WTC11 (cell line): ENCODE data around the gene PPP1R36. TPM values are rescaled to one million over a fixed set of nuclear protein-coding genes. Genes with fewer than 3 reads are reported as not detected.
"Not testable (repeated sequence)": the region's sequence is repeated elsewhere in the genome, so short reads cannot be mapped to it uniquely, and the experiment has no call there.

Experiments
- ATAC-seq: fragments of 200-7000 bp; cut with Tn5 transposase; 2 replicates; pipeline ENCODE4 v1.10.0; 2021; ENCODE audit warnings: mild to moderate bottlenecking, moderate library complexity
- CTCF ChIA-PET: fragments of 300-600 bp; sonication (Branson Sonifier 250); formaldehyde crosslinking; loops from one replicate; lab custom pipeline; 2021; ENCODE audit warnings: antibody characterized with exemption; lab: Charles Lee
- POLR2A ChIA-PET: fragments of 350-600 bp; sonication (Branson Sonifier 250); formaldehyde crosslinking; loops from one replicate; lab custom pipeline; 2021; ENCODE audit warnings: antibody characterized with exemption; lab: Charles Lee
- DNase-seq: peaks from one replicate; pipeline ENCODE4 v3.0.0; 2021; ENCODE audit warnings: low spot score
- H3K27ac Mint-ChIP-seq: 2 replicates; pipeline ENCODE4 v1.8.0; 2021; ENCODE audit warnings: mixed read lengths
- H3K27me3 Mint-ChIP-seq: 2 replicates; pipeline ENCODE4 v1.8.0; 2021; ENCODE audit warnings: low read depth, mild to moderate bottlenecking, moderate library complexity, mixed read lengths
- H3K36me3 Mint-ChIP-seq: 2 replicates; pipeline ENCODE4 v1.8.0; 2021; ENCODE audit warnings: mixed read lengths
- H3K4me1 Mint-ChIP-seq: 2 replicates; pipeline ENCODE4 v1.8.0; 2022; ENCODE audit warnings: mixed read lengths
- H3K4me3 Mint-ChIP-seq: 2 replicates; pipeline ENCODE4 v1.8.0; 2021; ENCODE audit warnings: mild to moderate bottlenecking, moderate library complexity, mixed read lengths
- H3K9me3 Mint-ChIP-seq: 2 replicates; pipeline ENCODE4 v1.8.0; 2021; ENCODE audit warnings: mixed read lengths
- AR ChIP-seq: fragments of 250-450 bp; sonication (Bioruptor Pico); IDR thresholded peaks from 2 replicates; pipeline ENCODE4 v1.9.0; 2021; ENCODE audit warnings: mild to moderate bottlenecking
- ATF2 ChIP-seq: sonication (generic); formaldehyde crosslinking; IDR thresholded peaks from 2 replicates; pipeline ENCODE4 v1.8.1; 2022; ENCODE audit warnings: low read depth, missing genetic modification reagents, borderline replicate concordance
- ELF4 ChIP-seq: sonication (generic); formaldehyde crosslinking; IDR thresholded peaks from 2 replicates; pipeline ENCODE4 v1.8.1; 2022; ENCODE audit warnings: low read depth, mild to moderate bottlenecking, moderate library complexity, missing genetic modification reagents
- ERG ChIP-seq: fragments of 250-450 bp; sonication (Bioruptor Pico); IDR thresholded peaks from 2 replicates; pipeline ENCODE4 v1.8.0; 2021; ENCODE audit warnings: mild to moderate bottlenecking
- ETV6 ChIP-seq: sonication (generic); formaldehyde crosslinking; IDR thresholded peaks from 2 replicates; pipeline ENCODE4 v1.8.1; 2022; ENCODE audit warnings: mild to moderate bottlenecking, missing genetic modification reagents
- HMGXB4 ChIP-seq: sonication (generic); formaldehyde crosslinking; IDR thresholded peaks from 2 replicates; pipeline ENCODE4 v1.8.1; 2023; ENCODE audit warnings: mild to moderate bottlenecking, moderate library complexity, missing genetic modification reagents
- MAX ChIP-seq: sonication (generic); formaldehyde crosslinking; IDR thresholded peaks from 2 replicates; pipeline ENCODE4 v1.8.0; 2022; ENCODE audit warnings: mild to moderate bottlenecking, missing genetic modification reagents
- NFE2L1 ChIP-seq: sonication (generic); formaldehyde crosslinking; IDR thresholded peaks from 2 replicates; pipeline ENCODE4 v1.8.1; 2023; ENCODE audit warnings: missing genetic modification reagents
- NR2C2 ChIP-seq: sonication (generic); formaldehyde crosslinking; IDR thresholded peaks from 2 replicates; pipeline ENCODE4 v1.8.0; 2022; ENCODE audit warnings: mild to moderate bottlenecking, missing genetic modification reagents
- PRRX2 ChIP-seq: fragments of 250-450 bp; sonication (Bioruptor Pico); IDR thresholded peaks from 2 replicates; pipeline ENCODE4 v1.8.0; 2021; ENCODE audit warnings: mild to moderate bottlenecking
- SMAD3 ChIP-seq: sonication (generic); formaldehyde crosslinking; IDR thresholded peaks from 2 replicates; pipeline ENCODE4 v1.8.0; 2022; ENCODE audit warnings: missing genetic modification reagents, mild to moderate bottlenecking, borderline replicate concordance
- SMAD4 ChIP-seq: sonication (generic); formaldehyde crosslinking; IDR thresholded peaks from 2 replicates; pipeline ENCODE4 v1.8.0; 2022; ENCODE audit warnings: mild to moderate bottlenecking, missing genetic modification reagents
- USF2 ChIP-seq: sonication (generic); formaldehyde crosslinking; IDR thresholded peaks from 2 replicates; pipeline ENCODE4 v1.8.1; 2023; ENCODE audit warnings: mild to moderate bottlenecking, missing genetic modification reagents, moderate library complexity
- ZMAT4 ChIP-seq: fragments of 250-450 bp; sonication (Bioruptor Pico); IDR thresholded peaks from 2 replicates; pipeline ENCODE4 v1.9.0; 2021; ENCODE audit warnings: mild to moderate bottlenecking
- ZNF138 ChIP-seq: sonication (generic); formaldehyde crosslinking; conservative IDR thresholded peaks from 2 replicates; pipeline ENCODE4 v1.8.1; 2022; ENCODE audit warnings: mild to moderate bottlenecking, moderate library complexity, missing genetic modification reagents
- ZNF263 ChIP-seq: sonication (generic); formaldehyde crosslinking; IDR thresholded peaks from 2 replicates; pipeline ENCODE4 v1.8.1; 2022; ENCODE audit warnings: low read depth, mild to moderate bottlenecking, moderate library complexity, missing genetic modification reagents
- ZNF281 ChIP-seq: sonication (generic); formaldehyde crosslinking; IDR thresholded peaks from 2 replicates; pipeline ENCODE4 v1.8.0; 2023; ENCODE audit warnings: mild to moderate bottlenecking, missing genetic modification reagents
- ZNF416 ChIP-seq: fragments of 250-450 bp; sonication (Bioruptor Pico); IDR thresholded peaks from 2 replicates; pipeline ENCODE4 v1.9.0; 2021; ENCODE audit warnings: mild to moderate bottlenecking, inconsistent platforms
- ZNF423 ChIP-seq: fragments of 250-450 bp; sonication (Bioruptor Pico); IDR thresholded peaks from 2 replicates; pipeline ENCODE4 v2.1.2; 2022; ENCODE audit warnings: mild to moderate bottlenecking, moderate library complexity
- ZSCAN18 ChIP-seq: fragments of 250-450 bp; sonication (Bioruptor Pico); IDR thresholded peaks from 2 replicates; pipeline ENCODE4 v2.1.2; 2022; ENCODE audit warnings: mild to moderate bottlenecking, moderate library complexity
- total RNA-seq: library from RNA; stranded (reverse); gene quantifications from 3 replicates; pipeline ENCODE4 v1.2.3, GENCODE V29; 2021

Gene PPP1R36
- total RNA-seq, 1 experiment from 2014 or later = 0.70 TPM

- no peak for TF ChIP-seq ZNF281 (CRISPR knock-in tag)
- no peak for TF ChIP-seq ZMAT4
- TF ChIP-seq ETV6 (CRISPR knock-in tag) = no peak
- no peak for TF ChIP-seq ZSCAN18
These were observed 65.1 kb downstream of the PPP1R36 start (continued) for GRCh38 chr14:64614805-64615391.

- ATAC-seq, POLR2A ChIA-PET, H3K27me3 Mint-ChIP-seq, H3K9me3 Mint-ChIP-seq, H3K27ac Mint-ChIP-seq, H3K4me1 Mint-ChIP-seq, H3K4me3 Mint-ChIP-seq, H3K36me3 Mint-ChIP-seq, DNase-seq: not testable (repeated sequence)
- CTCF ChIA-PET = interaction anchor here (1.5 kb wide), 1 partner anchor 19 kb away, joined by 4 read pairs; no protein-coding TSS in a partner anchor
These were observed 68.2 kb downstream of the PPP1R36 start for GRCh38 chr14:64617872-64618408.

GRCh38 chr14:64620910-64621309, 71.1 kb downstream of the PPP1R36 start:
- no peak overlapping the region for H3K4me3 Mint-ChIP-seq
- DNase-seq = no peak
- H3K9me3 Mint-ChIP-seq = peaks cover 3% of the 10 kb centered on the region
- H3K27ac Mint-ChIP-seq = no peak overlapping the region
- no peak for ATAC-seq
- H3K36me3 Mint-ChIP-seq = no peaks in the 10 kb centered on the region
- H3K27me3 Mint-ChIP-seq = no peaks in the 10 kb centered on the region
- ChIA-PET CTCF (no interaction called here), POLR2A (no interaction called here)
- peaks cover 9% of the 10 kb centered on the region for H3K4me1 Mint-ChIP-seq
- no peak for TF ChIP-seq AR (CRISPR knock-in tag)
- no peak for TF ChIP-seq ATF2 (CRISPR knock-in tag)
- TF ChIP-seq USF2 (CRISPR knock-in tag) = no peak
- no peak for TF ChIP-seq ZNF138
- no peak for TF ChIP-seq PRRX2
- TF ChIP-seq ELF4 (CRISPR knock-in tag) = no peak
- no peak for TF ChIP-seq SMAD3 (CRISPR knock-in tag)
- TF ChIP-seq NR2C2 (CRISPR knock-in tag) = no peak
- TF ChIP-seq NFE2L1 (CRISPR knock-in tag) = no peak
- TF ChIP-seq ZNF416 (CRISPR knock-in tag) = no peak
- TF ChIP-seq SMAD4 (CRISPR knock-in tag) = no peak
- no peak for TF ChIP-seq ZNF423 (CRISPR knock-in tag)
- no peak for TF ChIP-seq MAX (CRISPR knock-in tag)
- no peak for TF ChIP-seq ZNF263 (CRISPR knock-in tag)
- TF ChIP-seq HMGXB4 (CRISPR knock-in tag) = no peak
- TF ChIP-seq ERG (CRISPR knock-in tag) = no peak
